Fibroblast of the aortic adventitia (primary cell): ENCODE results near the gene FOXB1. TPM values are rescaled to one million over a fixed set of nuclear protein-coding genes. Genes with fewer than 3 reads are reported as not detected.

Source experiments
- DNase-seq: peaks from one replicate; pipeline ENCODE4 v3.0.0-alpha.2; 2010; ENCODE audit warnings: low read depth
- H3K4me3 ChIP-seq: 2 replicates; pipeline ENCODE4 v1.5.1; 2011; ENCODE audit warnings: low read depth, mild to moderate bottlenecking, control low read depth, low read length, moderate library complexity
- CTCF ChIP-seq: IDR thresholded peaks from 2 replicates; pipeline ENCODE4 v1.5.1; 2011; ENCODE audit warnings: mild to moderate bottlenecking, low read length, control low read depth, inconsistent platforms; ENCODE audit not compliant: insufficient read depth
- total RNA-seq: library from RNA; depleted of rRNA; stranded (reverse); fragments of >200 nt; gene quantifications from 2 replicates; pipeline ENCODE4 v1.2.3, GENCODE V29; 2012; ENCODE audit warnings: low replicate concordance

Gene FOXB1
- total RNA-seq, 1 donor = not detected

GRCh38 chr15:60001610-60002527 lies 2.2 kb upstream of the FOXB1 start:
- H3K4me3 ChIP-seq = no peak overlapping the region
- TF ChIP-seq CTCF = no peak
- DNase-seq = no peak

GRCh38 chr15:60002528-60003218 lies 1.4 kb upstream of the FOXB1 start:
- TF ChIP-seq CTCF = no peak
- no peak for DNase-seq
- no peak overlapping the region for H3K4me3 ChIP-seq

- no peak for TF ChIP-seq CTCF
- DNase-seq = no peak
- H3K4me3 ChIP-seq = no peak overlapping the region
These were observed 685 bp upstream of the FOXB1 start for GRCh38 chr15:60003243-60004008.

GRCh38 chr15:60004846-60005351 lies 788 bp downstream of the FOXB1 start:
- DNase-seq = peak; percentile 24
- H3K4me3 ChIP-seq = no peak overlapping the region
- TF ChIP-seq CTCF = no peak

- TF ChIP-seq CTCF = no peak
- peak overlapping the region; percentile 42 for H3K4me3 ChIP-seq
- DNase-seq = no peak
These were observed 1.5 kb downstream of the FOXB1 start for GRCh38 chr15:60005352-60006202.
